Loucy (cell line): Measurements from ENCODE around the gene ARHGAP25.

Experiments used
- H2AFZ ChIP-seq: fragments of 200-600 bp; sonication (generic); 2 replicates; pipeline ENCODE4 v1.6.0; 2016; ENCODE audit warnings: antibody characterized with exemption, mild to moderate bottlenecking, low read length, moderate library complexity
- H3F3A ChIP-seq: fragments of 200-600 bp; 2 replicates; pipeline ENCODE4 v1.6.0; 2016; ENCODE audit warnings: antibody characterized with exemption, low read depth, mild to moderate bottlenecking
- H3K27me3 ChIP-seq: fragments of 200-600 bp; sonication (generic); 2 replicates; pipeline ENCODE4 v1.6.1; 2014; ENCODE audit warnings: low read length, mild to moderate bottlenecking; ENCODE audit not compliant: insufficient read depth, poor library complexity, severe bottlenecking
- H3K36me3 ChIP-seq: fragments of 200-600 bp; sonication (generic); 2 replicates; pipeline ENCODE4 v1.6.1; 2016; ENCODE audit warnings: low read length; ENCODE audit not compliant: insufficient read depth
- H3K4me1 ChIP-seq: fragments of 200-600 bp; sonication (generic); 2 replicates; pipeline ENCODE4 v1.5.1; 2014; ENCODE audit warnings: low read length, mild to moderate bottlenecking; ENCODE audit not compliant: insufficient read depth, poor library complexity, severe bottlenecking
- H3K4me2 ChIP-seq: fragments of 200-600 bp; sonication (generic); 2 replicates; pipeline ENCODE4 v1.6.0; 2014; ENCODE audit warnings: antibody characterized with exemption, low read length, low read depth, mild to moderate bottlenecking; ENCODE audit not compliant: poor library complexity, severe bottlenecking
- H3K4me3 ChIP-seq: fragments of 200-600 bp; sonication (generic); 2 replicates; pipeline ENCODE4 v1.5.1; 2014; ENCODE audit warnings: low read length, mild to moderate bottlenecking, mixed read lengths; ENCODE audit not compliant: poor library complexity, severe bottlenecking
- H3K79me2 ChIP-seq: fragments of 200-600 bp; sonication (generic); 2 replicates; pipeline ENCODE4 v1.6.1; 2014; ENCODE audit warnings: low read length; ENCODE audit not compliant: insufficient read depth
- H3K9ac ChIP-seq: fragments of 200-600 bp; sonication (generic); 2 replicates; pipeline ENCODE4 v1.6.0; 2014; ENCODE audit warnings: mild to moderate bottlenecking, low read depth, low read length, moderate library complexity; ENCODE audit not compliant: poor library complexity, severe bottlenecking
- H3K9me2 ChIP-seq: fragments of 200-600 bp; sonication (generic); replicated peaks from 2 replicates; pipeline ENCODE4 v1.6.1; 2016; ENCODE audit warnings: low read depth, low read length, mixed read lengths
- H3K9me3 ChIP-seq: fragments of 200-600 bp; sonication (generic); 2 replicates; pipeline ENCODE4 v1.6.1; 2014; ENCODE audit warnings: mild to moderate bottlenecking, antibody characterized with exemption, low read length, low read depth; ENCODE audit not compliant: insufficient read depth
- H4K20me1 ChIP-seq: fragments of 200-600 bp; sonication (generic); 2 replicates; pipeline ENCODE4 v1.6.0; 2014; ENCODE audit warnings: antibody characterized with exemption, low read length, mild to moderate bottlenecking; ENCODE audit not compliant: insufficient read depth, poor library complexity, severe bottlenecking
- EZH2phosphoT487 ChIP-seq: fragments of 200-600 bp; IDR thresholded peaks from 2 replicates; pipeline ENCODE4 v1.6.1; 2018; ENCODE audit warnings: antibody characterized with exemption, mild to moderate bottlenecking, moderate library complexity, borderline replicate concordance
- TF ChIP-seq, protein P1 (sequence below): fragments of 200-600 bp; sonication (generic); conservative IDR thresholded peaks from 2 replicates; pipeline ENCODE4 v1.5.1; 2014; ENCODE audit warnings: mild to moderate bottlenecking, antibody characterized with exemption, low read length

Gene ARHGAP25

DNA sequence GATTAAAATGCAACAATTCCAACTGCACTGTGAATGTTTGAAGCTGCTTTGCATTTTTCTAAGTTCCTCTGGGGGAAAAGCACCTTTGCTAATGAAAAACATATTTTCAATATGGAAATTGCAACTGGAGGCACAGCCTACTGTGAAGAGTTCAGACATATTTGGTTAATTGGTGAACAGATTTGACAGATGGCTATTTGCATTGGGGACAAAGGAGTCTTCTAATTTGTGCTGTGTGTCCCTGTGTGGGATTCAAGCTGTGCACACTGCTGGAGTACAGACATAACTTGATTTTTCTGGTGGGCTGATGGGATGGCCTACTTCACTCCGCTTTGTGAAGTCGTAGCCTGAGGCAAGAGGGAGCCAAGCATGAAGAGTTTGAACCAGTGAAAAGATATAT is 40.7 kb upstream of the ARHGAP25 start:
- H3K4me3 ChIP-seq, result no peak overlapping the region
- H3K9ac ChIP-seq, result no peak overlapping the region
- H3K9me2 ChIP-seq, result no peaks in the 10 kb centered on the region
- no peaks in the 10 kb centered on the region for H3K36me3 ChIP-seq
- no peak for TF ChIP-seq EZH2phosphoT487
- TF ChIP-seq, protein P1, sequence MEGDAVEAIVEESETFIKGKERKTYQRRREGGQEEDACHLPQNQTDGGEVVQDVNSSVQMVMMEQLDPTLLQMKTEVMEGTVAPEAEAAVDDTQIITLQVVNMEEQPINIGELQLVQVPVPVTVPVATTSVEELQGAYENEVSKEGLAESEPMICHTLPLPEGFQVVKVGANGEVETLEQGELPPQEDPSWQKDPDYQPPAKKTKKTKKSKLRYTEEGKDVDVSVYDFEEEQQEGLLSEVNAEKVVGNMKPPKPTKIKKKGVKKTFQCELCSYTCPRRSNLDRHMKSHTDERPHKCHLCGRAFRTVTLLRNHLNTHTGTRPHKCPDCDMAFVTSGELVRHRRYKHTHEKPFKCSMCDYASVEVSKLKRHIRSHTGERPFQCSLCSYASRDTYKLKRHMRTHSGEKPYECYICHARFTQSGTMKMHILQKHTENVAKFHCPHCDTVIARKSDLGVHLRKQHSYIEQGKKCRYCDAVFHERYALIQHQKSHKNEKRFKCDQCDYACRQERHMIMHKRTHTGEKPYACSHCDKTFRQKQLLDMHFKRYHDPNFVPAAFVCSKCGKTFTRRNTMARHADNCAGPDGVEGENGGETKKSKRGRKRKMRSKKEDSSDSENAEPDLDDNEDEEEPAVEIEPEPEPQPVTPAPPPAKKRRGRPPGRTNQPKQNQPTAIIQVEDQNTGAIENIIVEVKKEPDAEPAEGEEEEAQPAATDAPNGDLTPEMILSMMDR, result no peak
- no peak overlapping the region for H3K4me2 ChIP-seq
- no peak overlapping the region for H2AFZ ChIP-seq
- no peaks in the 10 kb centered on the region for H3K79me2 ChIP-seq
- H3K4me1 ChIP-seq, result peaks cover 10% of the 10 kb centered on the region
- H3K27me3 ChIP-seq, result no peaks in the 10 kb centered on the region
- H4K20me1 ChIP-seq, result no peaks in the 10 kb centered on the region
- H3F3A ChIP-seq, result no peaks in the 10 kb centered on the region
- H3K9me3 ChIP-seq, result no peaks in the 10 kb centered on the region

DNA sequence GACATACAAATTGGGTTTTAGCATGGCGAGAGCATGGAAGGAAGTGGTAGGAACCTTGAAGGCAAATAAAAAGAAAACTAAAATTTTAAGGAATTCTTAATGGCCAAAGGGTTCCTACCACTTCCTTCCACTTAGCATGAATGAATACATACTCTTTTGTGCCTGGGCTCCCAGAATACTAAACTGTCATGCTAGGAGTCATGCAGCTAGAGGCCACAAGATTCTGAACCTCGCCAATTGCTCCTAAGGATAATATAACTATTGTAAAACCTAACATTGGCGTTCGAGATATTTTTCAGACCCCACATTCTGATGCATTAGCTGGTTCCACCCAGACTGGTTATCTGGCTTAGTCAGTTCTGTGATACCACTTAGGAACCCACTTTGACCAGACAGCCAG is 38.6 kb upstream of the ARHGAP25 start:
- Histone ChIP-seq H3K4me1 (no peaks in the 10 kb centered on the region), H3K4me3 (no peak overlapping the region), H2AFZ (no peak overlapping the region), H3F3A (no peaks in the 10 kb centered on the region), H3K9me3 (no peaks in the 10 kb centered on the region), H3K9ac (no peak overlapping the region), H4K20me1 (no peaks in the 10 kb centered on the region), H3K36me3 (no peaks in the 10 kb centered on the region), H3K79me2 (no peaks in the 10 kb centered on the region), H3K27me3 (no peaks in the 10 kb centered on the region), H3K4me2 (no peak overlapping the region), H3K9me2 (no peaks in the 10 kb centered on the region)
- TF ChIP-seq EZH2phosphoT487, result no peak
- TF ChIP-seq, protein P1, result no peak

DNA sequence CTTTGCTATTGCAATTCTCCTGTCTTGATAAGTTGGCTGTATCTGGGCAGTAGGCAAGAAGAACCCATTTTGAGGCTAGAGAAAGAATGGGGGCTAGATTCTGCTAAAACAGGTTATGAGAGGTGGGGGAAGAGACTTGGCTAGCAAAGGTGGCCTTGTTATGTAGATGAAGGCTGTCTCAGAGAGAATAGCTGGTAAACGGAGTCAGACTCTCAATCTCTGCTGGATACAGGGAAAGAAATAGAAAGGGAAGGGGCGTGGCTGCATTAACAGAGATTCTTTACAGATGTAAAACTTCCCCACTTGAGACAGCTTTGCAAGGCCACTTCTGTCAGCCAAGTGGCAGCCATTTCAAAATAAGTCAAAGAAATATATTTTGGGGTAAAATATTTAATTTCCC is 38.1 kb upstream of the ARHGAP25 start:
- Histone ChIP-seq H3K9me2 (no peaks in the 10 kb centered on the region), H2AFZ (no peak overlapping the region), H3K9me3 (no peaks in the 10 kb centered on the region), H4K20me1 (no peaks in the 10 kb centered on the region), H3K4me1 (no peaks in the 10 kb centered on the region), H3K27me3 (no peaks in the 10 kb centered on the region), H3K4me2 (no peak overlapping the region), H3K4me3 (no peak overlapping the region), H3K9ac (no peak overlapping the region), H3F3A (no peaks in the 10 kb centered on the region), H3K79me2 (no peaks in the 10 kb centered on the region), H3K36me3 (no peaks in the 10 kb centered on the region)
- TF ChIP-seq EZH2phosphoT487, result no peak
- TF ChIP-seq, protein P1, result no peak
